ENCODE data around the gene PTGIR.

PTGIR gene

DNA sequence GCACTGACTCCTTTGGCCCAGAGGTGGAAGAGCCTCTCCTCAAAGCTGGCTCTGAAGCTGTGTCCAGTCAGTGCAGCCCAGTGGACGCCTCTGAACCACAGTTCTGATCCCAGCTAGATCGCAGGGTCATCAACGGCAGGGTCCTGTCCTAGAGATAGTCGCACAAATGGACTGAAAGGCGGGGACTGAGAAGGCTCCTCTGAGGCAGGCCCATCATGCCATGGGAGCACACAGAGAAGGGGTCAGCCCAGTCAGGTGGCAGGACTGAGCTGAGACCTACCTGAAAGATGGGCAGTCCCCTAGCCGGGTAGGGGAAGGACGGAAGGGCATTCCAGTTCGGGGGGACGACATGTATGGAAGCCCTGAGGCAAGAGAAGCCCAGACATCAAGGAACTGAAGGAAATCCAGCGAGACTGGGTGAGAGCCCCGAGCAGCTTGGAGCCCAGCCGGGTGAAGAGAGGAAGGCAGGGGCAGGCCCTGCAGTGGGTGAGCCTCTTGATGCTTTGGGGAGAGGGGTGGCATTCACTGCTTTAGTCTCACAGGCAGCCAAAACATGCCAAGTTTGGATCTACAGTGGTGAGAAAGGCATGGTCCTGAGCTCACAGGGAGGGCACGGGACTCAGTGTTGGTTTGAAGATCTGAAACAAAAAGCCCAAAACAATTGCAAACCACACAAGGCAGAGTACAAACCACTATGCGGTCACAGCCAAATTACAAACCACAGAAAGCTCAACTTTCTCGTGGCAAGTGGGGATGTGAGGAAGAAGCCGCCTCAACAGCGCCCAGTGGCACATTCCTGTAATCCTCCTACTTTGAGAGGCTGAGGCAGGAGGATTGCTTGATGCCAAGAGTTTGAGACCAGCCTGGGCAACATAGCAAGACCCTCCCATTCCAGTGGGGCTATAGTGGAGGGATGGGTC is 13.8 kb downstream of the PTGIR start:
- no peak overlapping the region for H3K4me3 ChIP-seq (ENCODE audit: low read depth, low read length)
- TF ChIP-seq, protein P1, sequence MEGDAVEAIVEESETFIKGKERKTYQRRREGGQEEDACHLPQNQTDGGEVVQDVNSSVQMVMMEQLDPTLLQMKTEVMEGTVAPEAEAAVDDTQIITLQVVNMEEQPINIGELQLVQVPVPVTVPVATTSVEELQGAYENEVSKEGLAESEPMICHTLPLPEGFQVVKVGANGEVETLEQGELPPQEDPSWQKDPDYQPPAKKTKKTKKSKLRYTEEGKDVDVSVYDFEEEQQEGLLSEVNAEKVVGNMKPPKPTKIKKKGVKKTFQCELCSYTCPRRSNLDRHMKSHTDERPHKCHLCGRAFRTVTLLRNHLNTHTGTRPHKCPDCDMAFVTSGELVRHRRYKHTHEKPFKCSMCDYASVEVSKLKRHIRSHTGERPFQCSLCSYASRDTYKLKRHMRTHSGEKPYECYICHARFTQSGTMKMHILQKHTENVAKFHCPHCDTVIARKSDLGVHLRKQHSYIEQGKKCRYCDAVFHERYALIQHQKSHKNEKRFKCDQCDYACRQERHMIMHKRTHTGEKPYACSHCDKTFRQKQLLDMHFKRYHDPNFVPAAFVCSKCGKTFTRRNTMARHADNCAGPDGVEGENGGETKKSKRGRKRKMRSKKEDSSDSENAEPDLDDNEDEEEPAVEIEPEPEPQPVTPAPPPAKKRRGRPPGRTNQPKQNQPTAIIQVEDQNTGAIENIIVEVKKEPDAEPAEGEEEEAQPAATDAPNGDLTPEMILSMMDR (IDR thresholded peaks at IDR 0.05; ENCODE audit: low read depth, low read length), result no peak
- no peaks in the 10 kb centered on the region for H3K9me3 ChIP-seq (ENCODE audit: severe bottlenecking)
- H3K36me3 ChIP-seq, result peaks cover 39% of the 10 kb centered on the region
- DNase-seq, result peak; percentile 6
- no peak overlapping the region for H3K27ac ChIP-seq
- no peaks in the 10 kb centered on the region for H3K27me3 ChIP-seq (ENCODE audit: insufficient read depth, low read depth, severe bottlenecking)

DNA sequence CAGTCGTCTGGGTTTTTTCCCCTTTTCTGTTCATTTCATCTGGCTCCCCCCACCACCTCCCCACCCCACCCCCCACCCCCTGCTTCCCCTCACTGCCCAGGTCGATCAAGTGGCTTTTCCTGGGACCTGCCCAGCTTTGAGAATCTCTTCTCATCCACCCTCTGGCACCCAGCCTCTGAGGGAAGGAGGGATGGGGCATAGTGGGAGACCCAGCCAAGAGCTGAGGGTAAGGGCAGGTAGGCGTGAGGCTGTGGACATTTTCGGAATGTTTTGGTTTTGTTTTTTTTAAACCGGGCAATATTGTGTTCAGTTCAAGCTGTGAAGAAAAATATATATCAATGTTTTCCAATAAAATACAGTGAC is 14.5 kb downstream of the PTGIR start:
- Histone ChIP-seq H3K27me3 (ENCODE audit: insufficient read depth, low read depth, severe bottlenecking) (no peaks in the 10 kb centered on the region), H3K4me3 (ENCODE audit: low read depth, low read length) (no peak overlapping the region), H3K36me3 (peaks cover 46% of the 10 kb centered on the region), H3K9me3 (ENCODE audit: severe bottlenecking) (no peaks in the 10 kb centered on the region), H3K27ac (no peak overlapping the region)
- DNase-seq, result no peak
- TF ChIP-seq, protein P1 (IDR thresholded peaks at IDR 0.05; ENCODE audit: low read depth, low read length), result no peak

DNA sequence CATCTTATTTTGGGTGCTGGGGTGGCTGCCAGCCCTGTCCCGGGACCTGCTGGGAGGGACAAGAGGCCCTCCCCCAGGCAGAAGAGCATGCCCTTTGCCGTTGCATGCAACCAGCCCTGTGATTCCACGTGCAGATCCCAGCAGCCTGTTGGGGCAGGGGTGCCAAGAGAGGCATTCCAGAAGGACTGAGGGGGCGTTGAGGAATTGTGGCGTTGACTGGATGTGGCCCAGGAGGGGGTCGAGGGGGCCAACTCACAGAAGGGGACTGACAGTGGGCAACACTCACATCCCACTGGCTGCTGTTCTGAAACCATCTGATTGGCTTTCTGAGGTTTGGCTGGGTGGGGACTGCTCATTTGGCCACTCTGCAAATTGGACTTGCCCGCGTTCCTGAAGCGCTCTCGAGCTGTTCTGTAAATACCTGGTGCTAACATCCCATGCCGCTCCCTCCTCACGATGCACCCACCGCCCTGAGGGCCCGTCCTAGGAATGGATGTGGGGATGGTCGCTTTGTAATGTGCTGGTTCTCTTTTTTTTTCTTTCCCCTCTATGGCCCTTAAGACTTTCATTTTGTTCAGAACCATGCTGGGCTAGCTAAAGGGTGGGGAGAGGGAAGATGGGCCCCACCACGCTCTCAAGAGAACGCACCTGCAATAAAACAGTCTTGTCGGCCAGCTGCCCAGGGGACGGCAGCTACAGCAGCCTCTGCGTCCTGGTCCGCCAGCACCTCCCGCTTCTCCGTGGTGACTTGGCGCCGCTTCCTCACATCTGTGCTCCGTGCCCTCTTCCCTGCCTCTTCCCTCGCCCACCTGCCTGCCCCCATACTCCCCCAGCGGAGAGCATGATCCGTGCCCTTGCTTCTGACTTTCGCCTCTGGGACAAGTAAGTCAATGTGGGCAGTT is 15.1 kb downstream of the PTGIR start:
- no peaks in the 10 kb centered on the region for H3K9me3 ChIP-seq (ENCODE audit: severe bottlenecking)
- no peaks in the 10 kb centered on the region for H3K27me3 ChIP-seq (ENCODE audit: insufficient read depth, low read depth, severe bottlenecking)
- peaks cover 51% of the 10 kb centered on the region for H3K36me3 ChIP-seq
- H3K4me3 ChIP-seq (ENCODE audit: low read depth, low read length), result no peak overlapping the region
- TF ChIP-seq, protein P1 (IDR thresholded peaks at IDR 0.05; ENCODE audit: low read depth, low read length), result no peak
- no peak for DNase-seq
- H3K27ac ChIP-seq, result no peak overlapping the region

DNA sequence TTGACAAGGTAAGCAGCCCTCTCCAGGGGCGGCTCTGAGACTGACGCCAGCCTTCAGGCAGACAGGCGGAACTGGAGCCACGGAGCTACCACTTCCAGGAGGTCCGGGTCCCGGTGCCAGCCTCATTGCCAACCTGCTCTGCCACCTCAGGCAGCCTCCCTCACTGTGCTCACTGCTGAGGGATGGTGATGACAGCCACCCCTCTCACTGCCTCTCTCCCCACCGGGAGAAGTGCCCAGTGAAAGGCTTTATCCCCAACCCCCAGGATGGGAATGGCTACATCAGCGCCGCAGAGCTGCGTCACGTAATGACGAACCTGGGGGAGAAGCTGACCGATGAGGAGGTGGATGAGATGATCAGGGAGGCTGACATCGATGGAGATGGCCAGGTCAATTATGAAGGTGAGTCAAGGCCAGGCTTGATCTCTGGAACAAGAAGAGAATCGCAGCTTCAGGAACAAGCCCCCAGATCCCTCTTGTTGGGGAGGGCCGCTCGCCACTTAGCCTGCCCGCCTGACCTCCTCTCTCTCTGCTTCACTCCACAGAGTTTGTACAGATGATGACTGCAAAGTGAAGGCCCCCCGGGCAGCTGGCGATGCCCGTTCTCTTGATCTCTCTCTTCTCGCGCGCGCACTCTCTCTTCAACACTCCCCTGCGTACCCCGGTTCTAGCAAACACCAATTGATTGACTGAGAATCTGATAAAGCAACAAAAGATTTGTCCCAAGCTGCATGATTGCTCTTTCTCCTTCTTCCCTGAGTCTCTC is 16.1 kb downstream of the PTGIR start:
- H3K27ac ChIP-seq, result no peak overlapping the region
- H3K4me3 ChIP-seq (ENCODE audit: low read depth, low read length), result no peak overlapping the region
- H3K27me3 ChIP-seq (ENCODE audit: insufficient read depth, low read depth, severe bottlenecking), result no peaks in the 10 kb centered on the region
- TF ChIP-seq, protein P1 (IDR thresholded peaks at IDR 0.05; ENCODE audit: low read depth, low read length), result no peak
- peaks cover 54% of the 10 kb centered on the region for H3K36me3 ChIP-seq
- H3K9me3 ChIP-seq (ENCODE audit: severe bottlenecking), result no peaks in the 10 kb centered on the region
- DNase-seq, result no peak

DNA sequence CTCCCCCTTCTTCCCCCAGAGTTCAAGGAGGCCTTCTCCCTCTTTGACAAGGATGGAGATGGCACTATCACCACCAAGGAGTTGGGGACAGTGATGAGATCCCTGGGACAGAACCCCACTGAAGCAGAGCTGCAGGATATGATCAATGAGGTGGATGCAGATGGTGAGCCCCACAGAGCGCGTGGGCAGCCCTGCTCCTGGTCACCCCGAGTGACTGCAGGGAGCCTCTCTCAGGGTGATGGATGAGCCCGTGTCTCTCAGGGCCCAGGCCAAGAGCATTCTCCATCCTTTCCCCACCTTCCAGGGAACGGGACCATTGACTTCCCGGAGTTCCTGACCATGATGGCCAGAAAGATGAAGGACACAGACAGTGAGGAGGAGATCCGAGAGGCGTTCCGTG is 16.7 kb downstream of the PTGIR start:
- no peaks in the 10 kb centered on the region for H3K9me3 ChIP-seq (ENCODE audit: severe bottlenecking)
- DNase-seq, result no peak
- TF ChIP-seq, protein P1 (IDR thresholded peaks at IDR 0.05; ENCODE audit: low read depth, low read length), result no peak
- H3K4me3 ChIP-seq (ENCODE audit: low read depth, low read length), result no peak overlapping the region
- H3K27me3 ChIP-seq (ENCODE audit: insufficient read depth, low read depth, severe bottlenecking), result no peaks in the 10 kb centered on the region
- H3K36me3 ChIP-seq, result peaks cover 58% of the 10 kb centered on the region
- H3K27ac ChIP-seq, result no peak overlapping the region

Measured in WERI-Rb-1 (cell line).